Choroid plexus epithelial cell (primary cell): ENCODE measurements around the gene SLC38A4.
A peak's percentile ranks its signal among the peaks of the same experiment; 100 is the strongest.
"Not testable (repeated sequence)": the region's sequence is repeated elsewhere in the genome, so short reads cannot be mapped to it uniquely, and the experiment has no call there.

Experiments used
- DNase-seq: peaks from one replicate; pipeline ENCODE4 v3.0.0-alpha.2; 2010; ENCODE audit warnings: low read depth
- H3K4me3 ChIP-seq: 2 replicates; pipeline ENCODE4 v1.5.1; 2011; ENCODE audit warnings: low read depth, mild to moderate bottlenecking, control low read depth, low read length, moderate library complexity
- CTCF ChIP-seq: conservative IDR thresholded peaks from 2 replicates; pipeline ENCODE4 v1.5.1; 2011; ENCODE audit warnings: low read depth, mild to moderate bottlenecking, control low read depth, inconsistent platforms, low read length, moderate library complexity

Gene SLC38A4

GRCh38 chr12:46855760-46856159 lies 30.0 kb upstream of the SLC38A4 start:
- no peak overlapping the region for H3K4me3 ChIP-seq
- no peak for TF ChIP-seq CTCF
- DNase-seq: no peak

- DNase-seq, H3K4me3 ChIP-seq: not testable (repeated sequence)
Measured at GRCh38 chr12:46854188-46854587, 28.4 kb upstream of the SLC38A4 start.

GRCh38 chr12:46848792-46849191 lies 23.0 kb upstream of the SLC38A4 start:
- not testable (repeated sequence) for DNase-seq, H3K4me3 ChIP-seq

GRCh38 chr12:46847001-46847400 lies 21.2 kb upstream of the SLC38A4 start:
- no peak overlapping the region for H3K4me3 ChIP-seq
- TF ChIP-seq CTCF: no peak
- DNase-seq: no peak

GRCh38 chr12:46843811-46844210 lies 18.0 kb upstream of the SLC38A4 start:
- no peak for TF ChIP-seq CTCF
- DNase-seq: peak; percentile 34
- H3K4me3 ChIP-seq: no peak overlapping the region

- H3K4me3 ChIP-seq: no peak overlapping the region
- DNase-seq: no peak
Measured at GRCh38 chr12:46841891-46842290, 16.1 kb upstream of the SLC38A4 start.

GRCh38 chr12:46839964-46840363 lies 14.2 kb upstream of the SLC38A4 start:
- DNase-seq: no peak
- H3K4me3 ChIP-seq: no peak overlapping the region
- no peak for TF ChIP-seq CTCF

More at GRCh38 chr12:46841891-46842290, 16.1 kb upstream of the SLC38A4 start:
- no peak for TF ChIP-seq CTCF

GRCh38 chr12:46839232-46839631 lies 13.4 kb upstream of the SLC38A4 start:
- no peak for TF ChIP-seq CTCF
- DNase-seq: no peak
- H3K4me3 ChIP-seq: no peak overlapping the region
